ENCODE results near the gene BCL2L12. TPM values are rescaled to one million over a fixed set of nuclear protein-coding genes. Genes with fewer than 3 reads are reported as not detected.
A peak's percentile ranks its signal among the peaks of the same experiment; 100 is the strongest.

The BCL2L12 gene
- total and polyA plus RNA-seq, 7 experiments from 2014 or later = 11.3 to 57.2 (median 14.8) TPM

- peaks cover 0 to 62% (median 0%) of the 10 kb centered on the region in 3 experiments for H3K36me3 ChIP-seq (ENCODE audit: control insufficient read depth in 2 of 3, insufficient read depth in 3 of 3, low read length in 3 of 3)
- peaks cover 10 to 11% of the 10 kb centered on the region in 2 donors for H3K4me1 ChIP-seq (ENCODE audit: control insufficient read depth in 2 of 2, insufficient read depth in 2 of 2, low read length in 2 of 2)
- POLR2A ChIA-PET = interaction anchor here (0.8 to 11.1 kb wide), 3 partner anchors 16 to 66 kb away, joined by 4 to 187 read pairs (median 4); partner anchors contain the start of genes BCL2L12, IRF3, NOSIP and PRR12
- no peaks in the 10 kb centered on the region for H3K27me3 ChIP-seq (ENCODE audit: control insufficient read depth in 2 of 2, insufficient read depth in 2 of 2, low read length in 2 of 2)
- Mint-ChIP-seq H3K27me3 (peaks cover 0 to 2% (median 0%) of the 10 kb centered on the region in 5 donors), H3K36me3 (peaks cover 0 to 14% (median 0%) of the 10 kb centered on the region in 5 donors), H3K4me1 (peaks cover 30 to 39% (median 37%) of the 10 kb centered on the region in 7 donors), H3K9me3 (no peaks in the 10 kb centered on the region), H3K4me3 (no peak overlapping the region), H3K27ac (peak overlapping the region in 1 of 9 donors; percentile 83)
- no peak overlapping the region for H3K27ac ChIP-seq (ENCODE audit: low read depth, low read length)
- DNase-seq (no peak), ATAC-seq (no peak)
- no peak overlapping the region for H3K4me3 ChIP-seq (ENCODE audit: low read length)
- CTCF ChIA-PET = no interaction called here
- intact Hi-C loops (cut with micrococcal nuclease) = loop anchor here in 1 of 2 donors (10.0 kb wide), 1 partner anchor 1032 kb away; the partner anchor contains the start of genes FAM83E, RPL18 and SPHK2
- H3K9me3 ChIP-seq (ENCODE audit: control insufficient read depth in 2 of 3, low read length in 3 of 3) = no peaks in the 10 kb centered on the region
These were observed 19.1 kb upstream of the BCL2L12 start for GRCh38 chr19:49646586-49646985.

- Mint-ChIP-seq H3K4me3 (no peak overlapping the region), H3K27ac (peak overlapping the region in 1 of 9 donors; percentile 75), H3K9me3 (no peaks in the 10 kb centered on the region), H3K36me3 (peaks cover 0 to 23% (median 5%) of the 10 kb centered on the region in 5 donors), H3K4me1 (peaks cover 0 to 9% (median 6%) of the 10 kb centered on the region in 7 donors), H3K27me3 (no peaks in the 10 kb centered on the region)
- ChIA-PET POLR2A (no interaction called here), CTCF (no interaction called here)
- H3K9me3 ChIP-seq (ENCODE audit: control insufficient read depth in 2 of 3, low read length in 3 of 3) = no peaks in the 10 kb centered on the region
- DNase-seq = no peak
- no peak overlapping the region for H3K4me3 ChIP-seq (ENCODE audit: low read length)
- no peak overlapping the region for H3K27ac ChIP-seq (ENCODE audit: low read depth, low read length)
- no peak for ATAC-seq
- H3K36me3 ChIP-seq (ENCODE audit: control insufficient read depth in 2 of 3, insufficient read depth in 3 of 3, low read length in 3 of 3) = peaks cover 0 to 83% (median 8%) of the 10 kb centered on the region in 3 experiments
- H3K4me1 ChIP-seq (ENCODE audit: control insufficient read depth in 2 of 2, insufficient read depth in 2 of 2, low read length in 2 of 2) = no peaks in the 10 kb centered on the region
- intact Hi-C loops (cut with micrococcal nuclease) = no loop called here
- H3K27me3 ChIP-seq (ENCODE audit: control insufficient read depth in 2 of 2, insufficient read depth in 2 of 2, low read length in 2 of 2) = no peaks in the 10 kb centered on the region
These were observed 14.5 kb upstream of the BCL2L12 start for GRCh38 chr19:49651029-49651819.

DNA sequence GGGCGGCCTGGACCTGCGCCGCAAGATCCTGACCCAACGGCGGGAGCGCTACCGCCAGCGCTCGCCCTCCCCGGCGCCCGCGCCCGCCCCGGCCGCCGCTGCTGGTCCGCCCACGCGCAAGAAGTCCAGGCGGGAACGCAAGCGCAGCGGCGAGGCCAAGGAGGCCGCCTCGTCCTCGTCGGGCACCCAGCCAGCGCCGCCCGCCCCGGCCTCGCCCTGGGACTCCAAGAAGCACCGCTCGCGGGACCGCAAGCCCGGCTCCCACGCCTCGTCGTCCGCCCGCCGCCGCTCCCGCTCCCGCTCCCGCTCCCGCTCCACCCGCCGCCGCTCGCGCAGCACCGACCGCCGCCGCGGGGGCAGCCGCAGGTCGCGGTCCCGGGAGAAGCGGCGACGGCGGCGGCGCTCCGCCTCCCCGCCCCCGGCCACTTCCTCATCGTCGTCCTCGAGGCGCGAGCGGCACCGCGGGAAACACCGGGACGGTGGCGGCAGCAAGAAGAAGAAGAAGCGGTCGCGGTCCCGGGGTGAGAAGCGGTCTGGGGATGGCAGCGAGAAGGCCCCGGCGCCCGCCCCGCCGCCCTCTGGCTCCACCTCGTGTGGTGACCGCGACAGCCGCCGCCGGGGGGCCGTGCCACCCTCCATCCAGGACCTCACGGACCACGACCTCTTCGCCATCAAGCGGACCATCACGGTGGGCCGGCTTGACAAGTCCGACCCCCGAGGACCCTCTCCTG, 13.7 kb upstream of the BCL2L12 start:
- POLR2A ChIA-PET = no interaction called here
- Histone ChIP-seq H3K9me3 (ENCODE audit: control insufficient read depth in 2 of 3, low read length in 3 of 3) (no peaks in the 10 kb centered on the region), H3K4me1 (ENCODE audit: control insufficient read depth in 2 of 2, insufficient read depth in 2 of 2, low read length in 2 of 2) (no peaks in the 10 kb centered on the region), H3K27me3 (ENCODE audit: control insufficient read depth in 2 of 2, insufficient read depth in 2 of 2, low read length in 2 of 2) (no peaks in the 10 kb centered on the region), H3K36me3 (ENCODE audit: control insufficient read depth in 2 of 3, insufficient read depth in 3 of 3, low read length in 3 of 3) (peaks cover 0 to 83% (median 8%) of the 10 kb centered on the region in 3 experiments), H3K27ac (ENCODE audit: low read depth, low read length) (no peak overlapping the region), H3K4me3 (ENCODE audit: low read length) (no peak overlapping the region)
- Mint-ChIP-seq H3K27ac (no peak overlapping the region), H3K4me3 (no peak overlapping the region), H3K36me3 (peaks cover 0 to 25% (median 8%) of the 10 kb centered on the region in 5 donors), H3K27me3 (no peaks in the 10 kb centered on the region), H3K9me3 (no peaks in the 10 kb centered on the region), H3K4me1 (peaks cover 0 to 8% (median 5%) of the 10 kb centered on the region in 7 donors)
- no peak for DNase-seq
- CTCF ChIA-PET = no interaction called here
- no peak for ATAC-seq
- intact Hi-C loops (cut with micrococcal nuclease) = no loop called here

GRCh38 chr19:49652551-49653465, 12.9 kb upstream of the BCL2L12 start:
- H3K27ac Mint-ChIP-seq = no peak overlapping the region
- intact Hi-C loops (cut with micrococcal nuclease) = no loop called here
- no peaks in the 10 kb centered on the region for H3K27me3 ChIP-seq (ENCODE audit: control insufficient read depth in 2 of 2, insufficient read depth in 2 of 2, low read length in 2 of 2)
- H3K4me1 Mint-ChIP-seq = peaks cover 0 to 8% (median 0%) of the 10 kb centered on the region in 7 donors
- H3K27me3 Mint-ChIP-seq = no peaks in the 10 kb centered on the region
- no peak overlapping the region for H3K4me3 Mint-ChIP-seq
- POLR2A ChIA-PET = interaction anchor here (1.4 kb wide), 1 partner anchor 11 kb away, joined by 5 read pairs; no protein-coding TSS in a partner anchor
- no peaks in the 10 kb centered on the region for H3K9me3 Mint-ChIP-seq
- no peak overlapping the region for H3K4me3 ChIP-seq (ENCODE audit: low read length)
- no peak overlapping the region for H3K27ac ChIP-seq (ENCODE audit: low read depth, low read length)
- CTCF ChIA-PET = no interaction called here
- no peaks in the 10 kb centered on the region for H3K4me1 ChIP-seq (ENCODE audit: control insufficient read depth in 2 of 2, insufficient read depth in 2 of 2, low read length in 2 of 2)
- no peak for DNase-seq
- H3K9me3 ChIP-seq (ENCODE audit: control insufficient read depth in 2 of 3, low read length in 3 of 3) = no peaks in the 10 kb centered on the region
- peaks cover 0 to 83% (median 15%) of the 10 kb centered on the region in 3 experiments for H3K36me3 ChIP-seq (ENCODE audit: control insufficient read depth in 2 of 3, insufficient read depth in 3 of 3, low read length in 3 of 3)
- peaks cover 0 to 24% (median 13%) of the 10 kb centered on the region in 5 donors for H3K36me3 Mint-ChIP-seq
- no peak for ATAC-seq

- no peak for ATAC-seq
- Histone ChIP-seq H3K27me3 (ENCODE audit: control insufficient read depth in 2 of 2, insufficient read depth in 2 of 2, low read length in 2 of 2) (no peaks in the 10 kb centered on the region), H3K4me1 (ENCODE audit: control insufficient read depth in 2 of 2, insufficient read depth in 2 of 2, low read length in 2 of 2) (no peaks in the 10 kb centered on the region), H3K9me3 (ENCODE audit: control insufficient read depth in 2 of 3, low read length in 3 of 3) (no peaks in the 10 kb centered on the region), H3K36me3 (ENCODE audit: control insufficient read depth in 2 of 3, insufficient read depth in 3 of 3, low read length in 3 of 3) (peaks cover 0 to 87% (median 17%) of the 10 kb centered on the region in 3 experiments), H3K27ac (ENCODE audit: low read depth, low read length) (no peak overlapping the region), H3K4me3 (ENCODE audit: low read length) (no peak overlapping the region)
- H3K4me3 Mint-ChIP-seq = no peak overlapping the region
- POLR2A ChIA-PET = interaction anchor here (1.4 kb wide), 1 partner anchor 10 kb away, joined by 5 read pairs; no protein-coding TSS in a partner anchor
- no peak for DNase-seq
- H3K4me1 Mint-ChIP-seq = peaks cover 0 to 8% (median 0%) of the 10 kb centered on the region in 7 donors
- no peaks in the 10 kb centered on the region for H3K27me3 Mint-ChIP-seq
- H3K36me3 Mint-ChIP-seq = peaks cover 0 to 24% (median 13%) of the 10 kb centered on the region in 5 donors
- intact Hi-C loops (cut with micrococcal nuclease) = no loop called here
- CTCF ChIA-PET = no interaction called here
- no peak overlapping the region for H3K27ac Mint-ChIP-seq
- no peaks in the 10 kb centered on the region for H3K9me3 Mint-ChIP-seq
These were observed 12.3 kb upstream of the BCL2L12 start for GRCh38 chr19:49653466-49653806.

- ATAC-seq = no peak
- no peak overlapping the region for H3K4me3 ChIP-seq (ENCODE audit: low read length)
- Mint-ChIP-seq H3K4me3 (no peak overlapping the region), H3K36me3 (peaks cover 0 to 19% (median 13%) of the 10 kb centered on the region in 5 donors), H3K4me1 (peaks cover 0 to 7% (median 0%) of the 10 kb centered on the region in 7 donors), H3K27ac (peak overlapping the region in 1 of 9 donors; percentile 14), H3K27me3 (no peaks in the 10 kb centered on the region), H3K9me3 (no peaks in the 10 kb centered on the region)
- no peaks in the 10 kb centered on the region for H3K27me3 ChIP-seq (ENCODE audit: control insufficient read depth in 2 of 2, insufficient read depth in 2 of 2, low read length in 2 of 2)
- H3K4me1 ChIP-seq (ENCODE audit: control insufficient read depth in 2 of 2, insufficient read depth in 2 of 2, low read length in 2 of 2) = no peaks in the 10 kb centered on the region
- intact Hi-C loops (cut with micrococcal nuclease) = no loop called here
- no peak overlapping the region for H3K27ac ChIP-seq (ENCODE audit: low read depth, low read length)
- POLR2A ChIA-PET = interaction anchor here (2.0 kb wide), 1 partner anchor 10 kb away, joined by 10 read pairs; no protein-coding TSS in a partner anchor
- H3K9me3 ChIP-seq (ENCODE audit: control insufficient read depth in 2 of 3, low read length in 3 of 3) = no peaks in the 10 kb centered on the region
- CTCF ChIA-PET = no interaction called here
- peaks cover 0 to 90% (median 22%) of the 10 kb centered on the region in 3 experiments for H3K36me3 ChIP-seq (ENCODE audit: control insufficient read depth in 2 of 3, insufficient read depth in 3 of 3, low read length in 3 of 3)
- no peak for DNase-seq
These were observed 11.2 kb upstream of the BCL2L12 start for GRCh38 chr19:49654581-49654980.

Measured in naive thymus-derived CD4-positive, alpha-beta T cell (primary cell).